Thoracic aorta (tissue), 2 donors: ENCODE measurements around the gene AMT. TPM values are rescaled to one million over a fixed set of nuclear protein-coding genes. Genes with fewer than 3 reads are reported as not detected.

Source experiments
- ATAC-seq: fragments of 150-250 bp; one replicate; pipeline ENCODE4 v1.8.0; 2017; ENCODE audit warnings: low read depth; ENCODE audit not compliant: insufficient number of reproducible peaks, low FRiP score
- DNase-seq: peaks from one replicate; pipeline ENCODE4 v3.0.0-alpha.2; 2020; ENCODE audit warnings: low spot score
- H3K27ac ChIP-seq, 2 donors: fragments of 200-600 bp; sonication (generic); 1 replicate in 1 of 2; 2 replicates in 1 of 2; pipeline ENCODE4 v1.5.1; 2016; ENCODE audit warnings: mild to moderate bottlenecking in 2 of 2, moderate library complexity in 2 of 2
- H3K27me3 ChIP-seq: fragments of 200-600 bp; sonication (generic); replicated peaks from 2 replicates; pipeline ENCODE4 v1.6.0; 2016; ENCODE audit warnings: mild to moderate bottlenecking; ENCODE audit not compliant: insufficient read depth
- H3K36me3 ChIP-seq: fragments of 200-600 bp; sonication (generic); one replicate; pipeline ENCODE4 v1.5.1; 2016
- H3K4me1 ChIP-seq, 2 donors: fragments of 200-600 bp; sonication (generic); 1 replicate in 1 of 2; 2 replicates in 1 of 2; pipeline versions ENCODE4 v1.5.1 to v1.6.0; 2016; ENCODE audit warnings: low read depth in 2 of 2, mild to moderate bottlenecking in 1 of 2; ENCODE audit not compliant: control insufficient read depth in 1 of 2
- H3K4me3 ChIP-seq: fragments of 200-600 bp; sonication (generic); 2 replicates; pipeline ENCODE4 v1.5.1; 2016; ENCODE audit warnings: mild to moderate bottlenecking
- H3K9me3 ChIP-seq: fragments of 200-600 bp; sonication (generic); 2 replicates; pipeline ENCODE4 v1.5.1; 2016
- total RNA-seq, 2 donors: library from RNA; depleted of rRNA; stranded (reverse); fragments of >200 nt; gene quantifications; one replicate each; pipeline versions ENCODE4 v1.1.0 to v1.2.3, GENCODE V29; 2016
- TF ChIP-seq, protein P1 (sequence below): fragments of 200-600 bp; sonication (generic); IDR thresholded peaks from one replicate; pipeline ENCODE4 v1.5.1; 2019; ENCODE audit warnings: antibody characterized with exemption

AMT gene
- 1 to 10 TPM; 7.0 to 7.2 TPM for total RNA-seq

DNA sequence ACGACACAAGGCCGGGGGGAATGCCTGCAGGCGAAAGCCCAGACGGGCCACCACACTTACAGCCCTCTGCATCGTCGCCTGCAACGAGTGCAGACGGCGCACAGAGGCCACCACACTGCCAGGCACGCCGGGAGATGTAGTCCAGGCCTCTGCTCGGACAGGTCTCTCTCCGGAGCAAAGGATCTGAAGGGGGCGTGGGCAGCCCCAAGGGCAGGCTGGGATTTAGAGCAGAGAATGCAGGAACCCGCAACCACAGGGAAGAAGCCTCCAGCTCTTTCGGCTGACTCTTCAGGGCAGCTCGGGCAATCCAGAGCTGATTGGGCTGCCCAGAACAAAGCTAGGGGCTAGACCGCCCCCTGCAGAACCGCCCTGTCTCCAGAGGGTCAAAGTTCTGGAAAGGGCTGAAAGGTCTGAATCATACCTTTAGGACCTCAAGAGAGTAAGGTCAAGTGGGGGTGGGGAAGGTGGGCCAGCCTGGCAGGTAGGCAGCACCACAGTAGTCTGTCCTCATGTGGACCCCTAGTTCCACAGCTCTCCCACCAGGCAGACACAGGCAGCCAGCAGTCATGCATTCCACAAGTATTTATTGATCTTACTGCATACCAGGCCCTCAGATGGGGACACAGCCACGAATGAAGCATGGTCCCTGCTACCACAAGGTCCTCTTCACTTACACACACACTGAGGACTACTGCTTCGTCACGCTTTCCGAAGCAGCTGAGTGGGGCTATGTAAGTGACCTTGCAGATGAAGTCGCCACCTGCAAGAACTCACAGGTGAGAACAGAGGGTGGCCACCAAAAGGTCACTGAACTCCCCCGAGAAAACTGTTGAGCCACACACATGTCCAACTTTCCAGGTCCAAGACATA is at the start of gene AMT:
Gene AMT, minus strand, starts transcription at position 95 of the 870 bp plus-strand sequence. Its CDS starts 23 bp downstream, at position 72.
- H3K36me3 ChIP-seq, result peaks cover 13% of the 10 kb centered on the region
- peak within 1 kb of the TSS; percentile 63 for H3K4me3 ChIP-seq
- peaks cover 0 to 4% of the 10 kb centered on the region in 2 donors for H3K4me1 ChIP-seq
- TF ChIP-seq, protein P1, sequence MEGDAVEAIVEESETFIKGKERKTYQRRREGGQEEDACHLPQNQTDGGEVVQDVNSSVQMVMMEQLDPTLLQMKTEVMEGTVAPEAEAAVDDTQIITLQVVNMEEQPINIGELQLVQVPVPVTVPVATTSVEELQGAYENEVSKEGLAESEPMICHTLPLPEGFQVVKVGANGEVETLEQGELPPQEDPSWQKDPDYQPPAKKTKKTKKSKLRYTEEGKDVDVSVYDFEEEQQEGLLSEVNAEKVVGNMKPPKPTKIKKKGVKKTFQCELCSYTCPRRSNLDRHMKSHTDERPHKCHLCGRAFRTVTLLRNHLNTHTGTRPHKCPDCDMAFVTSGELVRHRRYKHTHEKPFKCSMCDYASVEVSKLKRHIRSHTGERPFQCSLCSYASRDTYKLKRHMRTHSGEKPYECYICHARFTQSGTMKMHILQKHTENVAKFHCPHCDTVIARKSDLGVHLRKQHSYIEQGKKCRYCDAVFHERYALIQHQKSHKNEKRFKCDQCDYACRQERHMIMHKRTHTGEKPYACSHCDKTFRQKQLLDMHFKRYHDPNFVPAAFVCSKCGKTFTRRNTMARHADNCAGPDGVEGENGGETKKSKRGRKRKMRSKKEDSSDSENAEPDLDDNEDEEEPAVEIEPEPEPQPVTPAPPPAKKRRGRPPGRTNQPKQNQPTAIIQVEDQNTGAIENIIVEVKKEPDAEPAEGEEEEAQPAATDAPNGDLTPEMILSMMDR, result no peak
- H3K27ac ChIP-seq, result peak within 1 kb of the TSS; percentile 6 to 59
- H3K9me3 ChIP-seq, result no peaks in the 10 kb centered on the region
- ATAC-seq (no peak), DNase-seq (no peak)
- no peaks in the 10 kb centered on the region for H3K27me3 ChIP-seq

GRCh38 chr3:49470714-49471420 is 48.6 kb upstream of the AMT start:
- H3K4me3 ChIP-seq, result peak overlapping the region; percentile 81
- peak overlapping the region; percentile 94 to 99 for H3K27ac ChIP-seq
- TF ChIP-seq, protein P1, result no peak
- H3K36me3 ChIP-seq, result no peaks in the 10 kb centered on the region
- peaks cover 23 to 37% of the 10 kb centered on the region in 2 donors for H3K4me1 ChIP-seq
- DNase-seq, result no peak
- no peaks in the 10 kb centered on the region for H3K9me3 ChIP-seq
- H3K27me3 ChIP-seq, result no peaks in the 10 kb centered on the region
- ATAC-seq, result no peak

- no peaks in the 10 kb centered on the region for H3K36me3 ChIP-seq
- TF ChIP-seq, protein P1, result no peak
- ATAC-seq, result peak; percentile 90
- H3K27ac ChIP-seq, result peak within 1 kb of the TSS; percentile 99
- peak within 1 kb of the TSS; percentile 81 for H3K4me3 ChIP-seq
- no peaks in the 10 kb centered on the region for H3K27me3 ChIP-seq
- DNase-seq, result peak; percentile 94
- H3K4me1 ChIP-seq, result peaks cover 23 to 37% of the 10 kb centered on the region in 2 donors
- no peaks in the 10 kb centered on the region for H3K9me3 ChIP-seq
Observed at GRCh38 chr3:49469936-49470713, 47.9 kb upstream of the AMT start, which contains the start of gene DAG1. DAG1 (plus strand) TSS chr3:49470267; CDS start chr3:49510535, 40,268 bp downstream.

GRCh38 chr3:49469037-49469935 is 47.0 kb upstream of the AMT start:
- Histone ChIP-seq H3K4me1 (peaks cover 23 to 37% of the 10 kb centered on the region in 2 donors), H3K4me3 (peak overlapping the region; percentile 81), H3K27ac (peak overlapping the region; percentile 99), H3K27me3 (no peaks in the 10 kb centered on the region), H3K36me3 (no peaks in the 10 kb centered on the region), H3K9me3 (no peaks in the 10 kb centered on the region)
- TF ChIP-seq, protein P1, result no peak
- ATAC-seq, result peak; percentile 53
- DNase-seq, result peak; percentile 31
